Coronary artery (tissue), 2 donors: ENCODE measurements around the gene RIIAD1.

ENCODE experiments used
- DNase-seq: peaks from one replicate; pipeline ENCODE4 v3.0.0-alpha.2; 2017; ENCODE audit warnings: low spot score
- H3K27ac ChIP-seq, 2 donors: fragments of 200-600 bp; sonication (generic); one replicate each; pipeline ENCODE4 v1.5.1; 2016 to 2019
- H3K4me3 ChIP-seq: fragments of 200-600 bp; sonication (generic); 2 replicates; pipeline ENCODE4 v1.5.1; 2016; ENCODE audit warnings: mild to moderate bottlenecking, moderate library complexity
- CTCF ChIP-seq: fragments of 200-600 bp; sonication (generic); IDR thresholded peaks from one replicate; pipeline ENCODE4 v1.5.1; 2019; ENCODE audit warnings: antibody characterized with exemption

The RIIAD1 gene

GRCh38 chr1:151710187-151710840 lies 11.0 kb upstream of the RIIAD1 start:
- no peak overlapping the region for H3K4me3 ChIP-seq
- TF ChIP-seq CTCF: no peak
- H3K27ac ChIP-seq: no peak overlapping the region
- no peak for DNase-seq

GRCh38 chr1:151711044-151711800 lies 10.1 kb upstream of the RIIAD1 start:
- H3K27ac ChIP-seq: no peak overlapping the region
- no peak for TF ChIP-seq CTCF
- DNase-seq: no peak
- no peak overlapping the region for H3K4me3 ChIP-seq

GRCh38 chr1:151711951-151712350 lies 9.4 kb upstream of the RIIAD1 start:
- no peak for DNase-seq
- no peak overlapping the region for H3K27ac ChIP-seq
- no peak for TF ChIP-seq CTCF
- H3K4me3 ChIP-seq: no peak overlapping the region

- H3K4me3 ChIP-seq: no peak overlapping the region
- H3K27ac ChIP-seq: no peak overlapping the region
- DNase-seq: no peak
- TF ChIP-seq CTCF: no peak
Measured at GRCh38 chr1:151713044-151713443, 8.3 kb upstream of the RIIAD1 start.

GRCh38 chr1:151713874-151714273 lies 7.4 kb upstream of the RIIAD1 start:
- H3K4me3 ChIP-seq: no peak overlapping the region
- TF ChIP-seq CTCF: no peak
- no peak for DNase-seq
- no peak overlapping the region for H3K27ac ChIP-seq

GRCh38 chr1:151714820-151715725 lies 6.2 kb upstream of the RIIAD1 start:
- TF ChIP-seq CTCF: no peak
- H3K4me3 ChIP-seq: no peak overlapping the region
- H3K27ac ChIP-seq: no peak overlapping the region
- DNase-seq: no peak
